ENCODE results near the gene TEX2. TPM values are rescaled to one million over a fixed set of nuclear protein-coding genes. Genes with fewer than 3 reads are reported as not detected.

Gene TEX2
- total RNA-seq, 1 experiment from 2014 or later: 20.2 TPM

DNA sequence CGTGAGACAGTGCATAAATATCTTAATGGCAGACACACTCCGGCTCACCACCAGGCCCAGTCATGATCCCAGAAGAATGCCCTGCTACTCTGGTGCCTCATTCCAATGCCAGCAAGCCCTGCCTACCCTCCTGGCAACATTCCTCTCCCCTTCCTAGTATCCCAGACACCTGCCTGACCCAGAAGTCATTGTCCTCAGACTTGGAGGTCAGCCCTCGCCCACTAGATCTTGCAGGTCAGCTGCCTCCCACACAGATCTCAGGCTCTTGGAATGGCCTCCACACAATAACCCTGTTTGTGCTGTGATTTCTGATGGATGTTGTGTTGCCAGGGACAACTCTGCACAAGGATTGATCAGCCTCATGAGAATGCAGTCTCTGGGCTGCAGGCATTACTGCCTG is 1.8 kb upstream of the TEX2 start:
- ChIA-PET CTCF (no interaction called here), POLR2A (no interaction called here)
- no peaks in the 10 kb centered on the region for H3K9me3 ChIP-seq
- BruUV-seq (replicated peaks): no TSS peak
- Mint-ChIP-seq H3K27me3 (ENCODE audit: insufficient read depth, unreplicated experiment) (peaks cover 7% of the 10 kb centered on the region), H3K4me3 (ENCODE audit: unreplicated experiment) (no peak overlapping the region), H3K27ac (ENCODE audit: unreplicated experiment) (no peak overlapping the region), H3K36me3 (ENCODE audit: insufficient read depth, unreplicated experiment) (peaks cover 5% of the 10 kb centered on the region), H3K4me1 (ENCODE audit: low read depth, unreplicated experiment) (peaks cover 12% of the 10 kb centered on the region), H3K9me3 (ENCODE audit: unreplicated experiment) (no peaks in the 10 kb centered on the region)
- no peaks in the 10 kb centered on the region for H3K27me3 ChIP-seq (replicated peaks; ENCODE audit: control insufficient read depth, insufficient read depth, low read length)
- peaks cover 15% of the 10 kb centered on the region for H3K4me1 ChIP-seq
- TF ChIP-seq, protein P1, sequence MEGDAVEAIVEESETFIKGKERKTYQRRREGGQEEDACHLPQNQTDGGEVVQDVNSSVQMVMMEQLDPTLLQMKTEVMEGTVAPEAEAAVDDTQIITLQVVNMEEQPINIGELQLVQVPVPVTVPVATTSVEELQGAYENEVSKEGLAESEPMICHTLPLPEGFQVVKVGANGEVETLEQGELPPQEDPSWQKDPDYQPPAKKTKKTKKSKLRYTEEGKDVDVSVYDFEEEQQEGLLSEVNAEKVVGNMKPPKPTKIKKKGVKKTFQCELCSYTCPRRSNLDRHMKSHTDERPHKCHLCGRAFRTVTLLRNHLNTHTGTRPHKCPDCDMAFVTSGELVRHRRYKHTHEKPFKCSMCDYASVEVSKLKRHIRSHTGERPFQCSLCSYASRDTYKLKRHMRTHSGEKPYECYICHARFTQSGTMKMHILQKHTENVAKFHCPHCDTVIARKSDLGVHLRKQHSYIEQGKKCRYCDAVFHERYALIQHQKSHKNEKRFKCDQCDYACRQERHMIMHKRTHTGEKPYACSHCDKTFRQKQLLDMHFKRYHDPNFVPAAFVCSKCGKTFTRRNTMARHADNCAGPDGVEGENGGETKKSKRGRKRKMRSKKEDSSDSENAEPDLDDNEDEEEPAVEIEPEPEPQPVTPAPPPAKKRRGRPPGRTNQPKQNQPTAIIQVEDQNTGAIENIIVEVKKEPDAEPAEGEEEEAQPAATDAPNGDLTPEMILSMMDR (IDR thresholded peaks at IDR 0.05; ENCODE audit: insufficient read depth in 1 of 2, low read depth in 1 of 2, low read length in 1 of 2, severe bottlenecking in 1 of 2, unreplicated experiment in 1 of 2): no peak
- H3K36me3 ChIP-seq (ENCODE audit: control insufficient read depth, insufficient read depth, low read length): no peaks in the 10 kb centered on the region
- DNase-seq: no peak
- no peak overlapping the region for H3K4me3 ChIP-seq (ENCODE audit: low read depth, low read length)
- intact Hi-C loops (cut with micrococcal nuclease; ENCODE audit: unreplicated experiment): loop anchor here (5.0 kb wide), 1 partner anchor 118 kb away; no protein-coding TSS in a partner anchor

GRCh38 chr17:64262198-64262999 is 661 bp downstream of the TEX2 start:
- ChIA-PET POLR2A (interaction anchor here (0.7 to 1.1 kb wide), 3 partner anchors 9 to 117 kb away, joined by 3 to 5 read pairs (median 4); no protein-coding TSS in a partner anchor), CTCF (interaction anchor here (0.9 to 1.4 kb wide), 2 partner anchors 13 to 20 kb away, joined by 3 to 5 read pairs (median 4); no protein-coding TSS in a partner anchor)
- intact Hi-C loops (cut with micrococcal nuclease; ENCODE audit: unreplicated experiment): loop anchor here (2.0 to 5.0 kb wide), 4 partner anchors 20 to 115 kb away; no protein-coding TSS in a partner anchor
- DNase-seq: peak; percentile 54 to 66
- TF ChIP-seq, protein P1 (IDR thresholded peaks at IDR 0.05; ENCODE audit: insufficient read depth in 1 of 2, low read depth in 1 of 2, low read length in 1 of 2, severe bottlenecking in 1 of 2, unreplicated experiment in 1 of 2): no peak
- Histone ChIP-seq H3K4me3 (ENCODE audit: low read depth, low read length) (peak overlapping the region; percentile 83), H3K36me3 (ENCODE audit: control insufficient read depth, insufficient read depth, low read length) (no peaks in the 10 kb centered on the region), H3K27me3 (replicated peaks; ENCODE audit: control insufficient read depth, insufficient read depth, low read length) (no peaks in the 10 kb centered on the region), H3K9me3 (no peaks in the 10 kb centered on the region), H3K4me1 (peaks cover 15% of the 10 kb centered on the region)
- H3K4me1 Mint-ChIP-seq (ENCODE audit: low read depth, unreplicated experiment): peaks cover 12% of the 10 kb centered on the region
- TSS peak; percentile 34 for BruUV-seq (replicated peaks)
- peak overlapping the region; percentile 98 for H3K4me3 Mint-ChIP-seq (ENCODE audit: unreplicated experiment)
- H3K9me3 Mint-ChIP-seq (ENCODE audit: unreplicated experiment): no peaks in the 10 kb centered on the region
- H3K36me3 Mint-ChIP-seq (ENCODE audit: insufficient read depth, unreplicated experiment): peaks cover 5% of the 10 kb centered on the region
- peak overlapping the region; percentile 53 for H3K27ac Mint-ChIP-seq (ENCODE audit: unreplicated experiment)
- H3K27me3 Mint-ChIP-seq (ENCODE audit: insufficient read depth, unreplicated experiment): peaks cover 2% of the 10 kb centered on the region

- Mint-ChIP-seq H3K27me3 (ENCODE audit: insufficient read depth, unreplicated experiment) (no peaks in the 10 kb centered on the region), H3K36me3 (ENCODE audit: insufficient read depth, unreplicated experiment) (peaks cover 5% of the 10 kb centered on the region), H3K4me1 (ENCODE audit: low read depth, unreplicated experiment) (peaks cover 13% of the 10 kb centered on the region), H3K27ac (ENCODE audit: unreplicated experiment) (peak overlapping the region; percentile 53), H3K4me3 (ENCODE audit: unreplicated experiment) (peak overlapping the region; percentile 98), H3K9me3 (ENCODE audit: unreplicated experiment) (no peaks in the 10 kb centered on the region)
- no peaks in the 10 kb centered on the region for H3K27me3 ChIP-seq (replicated peaks; ENCODE audit: control insufficient read depth, insufficient read depth, low read length)
- TF ChIP-seq, protein P1 (IDR thresholded peaks at IDR 0.05; ENCODE audit: insufficient read depth in 1 of 2, low read depth in 1 of 2, low read length in 1 of 2, severe bottlenecking in 1 of 2, unreplicated experiment in 1 of 2): no peak
- no peak for DNase-seq
- intact Hi-C loops (cut with micrococcal nuclease; ENCODE audit: unreplicated experiment): loop anchor here (2.0 to 5.0 kb wide), 4 partner anchors 21 to 114 kb away; no protein-coding TSS in a partner anchor
- CTCF ChIA-PET: interaction anchor here (1.4 kb wide), 1 partner anchor 20 kb away, joined by 3 read pairs; no protein-coding TSS in a partner anchor
- H3K9me3 ChIP-seq: no peaks in the 10 kb centered on the region
- POLR2A ChIA-PET: interaction anchor here (0.7 kb wide), 1 partner anchor 116 kb away, joined by 3 read pairs; no protein-coding TSS in a partner anchor
- H3K36me3 ChIP-seq (ENCODE audit: control insufficient read depth, insufficient read depth, low read length): no peaks in the 10 kb centered on the region
- H3K4me3 ChIP-seq (ENCODE audit: low read depth, low read length): peak overlapping the region; percentile 83
- no TSS peak for BruUV-seq (replicated peaks)
- peaks cover 15% of the 10 kb centered on the region for H3K4me1 ChIP-seq
These were observed 1.5 kb downstream of the TEX2 start for GRCh38 chr17:64261417-64262145.
